HG03558 (cell line): ENCODE data around the gene ZNF625.
A peak's percentile ranks its signal among the peaks of the same experiment; 100 is the strongest.

Experiments used
- ATAC-seq: cut with Tn5 transposase; IDR thresholded peaks from one replicate; pipeline ENCODE4 v1.9.1; 2021; ENCODE audit warnings: moderate number of reproducible peaks; ENCODE audit not compliant: unreplicated experiment; ENCODE audit errors: extremely low read depth

Gene ZNF625

DNA sequence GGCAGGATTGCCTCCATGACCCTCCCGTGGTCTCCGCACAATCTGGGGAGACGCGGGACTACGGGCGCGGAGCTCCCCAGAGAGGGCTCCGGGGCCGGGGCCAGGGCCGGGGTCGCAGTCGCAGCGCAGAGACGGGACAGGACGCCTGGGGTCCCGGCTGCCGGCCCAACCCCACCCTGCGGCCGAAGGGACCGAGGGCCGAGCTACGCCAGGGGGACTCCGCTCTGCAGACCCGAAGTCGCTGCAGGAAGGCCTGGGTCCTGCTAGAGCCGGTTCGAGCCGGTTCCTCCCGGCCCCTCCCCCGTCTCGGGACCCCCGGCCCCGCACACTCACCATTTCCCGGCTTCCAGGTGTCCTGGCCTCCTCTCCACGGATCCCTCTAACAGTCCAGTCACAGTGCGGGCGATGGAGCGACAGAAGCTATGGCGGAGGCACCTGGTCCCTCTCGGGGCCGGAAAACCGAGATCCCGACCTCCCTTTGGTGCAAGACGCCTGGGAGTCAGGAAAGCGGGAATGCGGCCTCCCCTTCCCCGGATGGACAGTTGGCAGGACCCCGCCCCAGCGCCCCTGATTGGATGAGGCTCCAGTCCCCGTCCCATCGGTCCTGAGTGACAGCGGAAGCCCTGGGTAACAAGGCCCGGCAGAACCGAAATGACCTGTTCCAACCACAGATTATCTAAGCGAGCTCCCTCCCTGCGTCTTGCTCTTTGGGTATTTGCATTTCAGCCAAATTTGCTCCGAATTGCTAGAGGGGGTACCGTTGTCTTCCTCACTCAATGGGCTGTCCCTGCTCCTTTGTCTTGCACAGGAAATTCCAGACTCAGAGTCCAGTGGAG is at the start of gene ZNF625:
Gene ZNF625 (minus strand): TSS at position 512 of the 836 bp plus-strand sequence. CDS start 176 bp downstream, at position 336.
- ATAC-seq, result no peak

- no peak for ATAC-seq
Measured at GRCh38 chr19:12205296-12205695, 48.8 kb upstream of the ZNF625 start.

DNA sequence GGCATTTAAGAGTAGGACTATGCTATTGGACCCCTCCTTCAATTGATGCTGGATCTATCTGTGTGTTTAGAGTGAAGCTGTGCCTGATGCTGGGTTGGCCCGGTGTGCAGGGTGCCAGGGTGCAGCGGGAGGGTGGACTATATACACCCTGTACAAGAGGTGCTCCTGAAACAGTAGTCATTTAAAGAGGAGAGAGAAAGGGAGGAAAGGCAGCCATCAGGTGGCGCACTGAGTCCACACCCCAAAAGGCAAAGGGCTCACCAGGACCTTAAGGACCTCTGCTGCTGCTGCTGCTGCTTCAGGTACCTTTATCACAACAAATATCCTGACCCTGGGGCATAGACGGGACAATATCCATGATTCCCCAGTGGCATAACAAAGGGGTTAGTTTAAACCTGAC is 45.7 kb upstream of the ZNF625 start:
- no peak for ATAC-seq

- ATAC-seq, result no peak
Measured at GRCh38 chr19:12199757-12200419, 43.4 kb upstream of the ZNF625 start.

GRCh38 chr19:12198136-12198535 is 41.6 kb upstream of the ZNF625 start:
- no peak for ATAC-seq

- no peak for ATAC-seq
Measured at GRCh38 chr19:12194827-12195731, 38.5 kb upstream of the ZNF625 start.

DNA sequence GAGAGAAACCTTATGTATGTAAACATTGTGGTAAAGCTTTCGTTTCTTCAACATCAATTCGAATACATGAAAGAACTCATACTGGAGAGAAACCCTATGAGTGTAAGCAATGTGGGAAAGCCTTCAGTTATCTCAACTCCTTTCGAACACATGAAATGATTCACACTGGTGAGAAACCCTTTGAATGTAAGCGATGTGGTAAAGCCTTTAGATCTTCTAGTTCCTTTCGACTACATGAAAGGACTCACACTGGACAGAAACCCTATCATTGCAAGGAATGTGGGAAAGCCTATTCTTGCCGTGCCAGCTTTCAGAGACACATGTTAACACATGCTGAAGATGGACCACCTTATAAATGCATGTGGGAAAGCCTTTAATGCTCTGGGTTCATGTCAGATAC is 31.1 kb upstream of the ZNF625 start:
- no peak for ATAC-seq

- no peak for ATAC-seq
Measured at GRCh38 chr19:12180377-12180776, 23.8 kb upstream of the ZNF625 start.

DNA sequence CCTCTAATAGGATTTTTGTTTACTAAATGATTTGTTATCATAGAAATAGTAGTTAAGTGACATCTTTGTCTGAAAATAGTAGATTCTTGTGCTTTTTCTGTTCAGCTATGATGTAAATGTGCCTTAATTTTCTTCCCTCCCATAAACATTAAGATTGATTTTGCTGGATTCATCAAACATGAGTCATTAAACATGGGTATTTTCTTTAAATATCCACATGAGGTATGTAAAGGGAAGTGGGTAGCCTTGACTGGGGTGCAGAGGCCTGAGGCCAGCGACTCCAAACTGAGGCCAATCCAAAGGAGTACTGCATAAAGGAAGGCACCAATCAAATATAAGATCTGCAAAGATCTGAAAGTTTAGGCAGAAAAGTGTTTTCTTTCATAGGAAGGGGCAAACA is 10.1 kb upstream of the ZNF625 start:
- ATAC-seq, result no peak

GRCh38 chr19:12163826-12164225 is 7.3 kb upstream of the ZNF625 start:
- ATAC-seq, result no peak

- peak; percentile 65 for ATAC-seq
Measured at GRCh38 chr19:12162882-12163806, 6.6 kb upstream of the ZNF625 start, which contains the start of gene ZNF136. Gene ZNF136, plus strand, starts transcription at chr19:12163096. Its CDS starts 108 bp downstream, at chr19:12163204.

DNA sequence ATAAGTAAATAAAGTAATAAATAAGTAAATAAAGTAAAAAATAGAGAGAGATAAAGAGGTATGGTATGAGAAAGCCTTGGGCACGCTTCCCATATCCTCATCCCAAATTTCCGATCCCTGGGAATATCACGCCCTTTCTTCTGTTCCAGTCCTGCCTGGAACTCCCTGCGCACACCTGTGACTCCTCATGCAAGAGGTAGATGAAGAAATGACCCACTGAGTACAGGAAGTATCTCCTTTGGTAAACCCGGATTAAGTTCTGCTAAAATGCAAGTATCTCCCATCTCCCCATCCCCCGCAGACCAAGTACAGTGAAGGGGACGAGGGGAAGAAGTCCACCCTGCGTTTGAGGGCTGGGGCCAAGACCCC is 6.0 kb upstream of the ZNF625 start:
- no peak for ATAC-seq

DNA sequence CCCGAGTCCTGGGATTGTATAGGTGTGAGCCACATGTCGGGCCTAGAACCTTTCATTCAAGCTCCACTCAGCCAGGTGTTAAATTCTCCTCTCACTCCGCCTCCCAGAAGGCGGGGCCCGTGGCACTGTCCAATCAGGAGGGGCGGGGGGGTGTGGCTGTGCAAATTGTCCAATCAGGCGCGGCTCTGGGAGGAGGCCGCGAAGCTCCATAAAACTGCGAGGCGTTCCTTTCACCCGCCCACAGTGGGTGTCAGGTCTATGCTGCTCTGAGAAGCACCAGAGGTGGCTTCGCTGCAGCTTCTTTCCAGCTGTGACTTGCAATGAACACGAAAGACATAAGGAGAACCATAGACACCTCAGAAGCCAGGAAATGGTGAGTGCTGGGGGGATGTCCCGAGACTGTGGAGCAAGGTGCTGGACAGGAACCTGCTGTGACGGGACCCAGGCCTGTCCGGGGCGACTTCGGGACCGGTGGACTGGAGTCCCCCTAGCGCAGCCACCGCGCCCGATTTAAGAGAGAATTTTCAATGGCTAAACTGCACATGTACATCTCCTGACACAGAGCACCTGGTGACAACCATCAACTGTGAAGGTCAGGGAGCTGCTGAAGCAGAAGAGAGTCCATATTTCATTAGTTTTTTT is 3.4 kb upstream of the ZNF625 start:
- ATAC-seq, result no peak

- ATAC-seq, result no peak
Measured at GRCh38 chr19:12155324-12155860, 1.1 kb downstream of the ZNF625 start.

GRCh38 chr19:12145348-12145747 is 11.2 kb downstream of the ZNF625 start:
- no peak for ATAC-seq

- no peak for ATAC-seq
Measured at GRCh38 chr19:12141405-12141736, 15.2 kb downstream of the ZNF625 start.

DNA sequence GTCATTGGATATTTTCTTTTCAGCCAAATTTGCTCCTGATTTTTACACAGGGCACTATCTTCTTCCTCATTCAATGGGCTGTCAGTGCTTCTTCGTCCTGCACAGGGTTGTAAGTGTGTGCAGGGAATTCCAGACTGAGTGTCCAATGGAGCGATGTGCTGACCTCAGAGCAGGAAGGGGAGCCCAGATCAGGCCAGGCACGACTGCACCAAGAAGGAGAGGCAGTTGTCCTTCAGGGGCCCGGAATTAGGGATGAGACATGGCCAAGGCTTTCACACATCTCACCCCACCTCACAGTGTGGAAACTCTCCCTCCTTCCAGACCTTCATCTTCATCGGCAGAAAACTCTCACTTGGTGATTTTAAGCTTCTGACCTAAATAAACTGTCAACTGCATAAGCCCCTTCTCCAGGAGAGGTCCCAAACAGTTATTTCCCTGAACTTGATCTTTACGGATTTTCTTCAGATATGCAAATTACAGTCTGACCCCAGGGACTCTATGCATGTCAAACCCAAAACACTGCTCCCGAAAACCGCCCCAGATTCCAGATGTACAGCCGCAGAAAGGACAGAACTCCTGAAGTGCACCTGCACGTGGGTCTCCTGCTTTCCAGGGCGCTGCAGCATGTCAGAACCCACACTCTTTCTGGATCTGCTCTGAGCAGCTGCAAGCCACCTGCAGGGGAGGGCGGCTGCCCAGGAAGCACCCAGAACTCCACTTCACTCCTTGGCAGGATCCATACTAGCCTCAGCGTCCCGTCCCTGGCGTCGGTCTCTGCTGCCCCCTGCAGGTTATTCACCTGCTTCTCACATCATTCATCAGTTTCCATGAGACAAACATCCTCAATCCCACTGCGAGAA is 15.8 kb downstream of the ZNF625 start:
- ATAC-seq, result no peak

- ATAC-seq, result no peak
Measured at GRCh38 chr19:12139885-12140544, 16.5 kb downstream of the ZNF625 start, which contains the start of gene ZNF20. Gene ZNF20, minus strand, starts transcription at chr19:12140350. Its CDS starts 168 bp downstream, at chr19:12140182.
